Measurements from ENCODE around the gene UGT1A5.
"Not testable (repeated sequence)": the region's sequence is repeated elsewhere in the genome, so short reads cannot be mapped to it uniquely, and the experiment has no call there.

The UGT1A5 gene

GRCh38 chr2:233747283-233747544 is 34.5 kb downstream of the UGT1A5 start:
- DNase-seq = no peak

DNA sequence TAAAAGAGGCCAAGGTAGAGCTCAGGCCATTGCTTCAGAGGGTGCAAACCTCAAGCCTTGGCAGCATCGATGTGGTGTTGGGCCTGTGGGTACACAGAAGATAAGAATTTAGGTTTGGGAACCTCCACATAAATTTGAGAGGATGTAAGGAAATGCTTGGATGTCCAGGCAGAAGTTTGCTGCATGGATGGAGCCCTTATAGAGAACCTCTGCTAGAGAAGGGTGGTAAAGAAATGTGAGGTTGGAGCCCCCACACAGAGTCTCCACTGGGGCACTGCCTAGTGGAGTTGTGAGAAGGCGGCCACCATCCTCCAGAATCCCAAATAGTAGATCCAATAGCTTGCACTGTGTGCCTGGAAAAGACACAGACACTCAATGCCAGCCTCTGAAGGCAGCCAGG is 38.0 kb downstream of the UGT1A5 start:
- not testable (repeated sequence) for DNase-seq

DNA sequence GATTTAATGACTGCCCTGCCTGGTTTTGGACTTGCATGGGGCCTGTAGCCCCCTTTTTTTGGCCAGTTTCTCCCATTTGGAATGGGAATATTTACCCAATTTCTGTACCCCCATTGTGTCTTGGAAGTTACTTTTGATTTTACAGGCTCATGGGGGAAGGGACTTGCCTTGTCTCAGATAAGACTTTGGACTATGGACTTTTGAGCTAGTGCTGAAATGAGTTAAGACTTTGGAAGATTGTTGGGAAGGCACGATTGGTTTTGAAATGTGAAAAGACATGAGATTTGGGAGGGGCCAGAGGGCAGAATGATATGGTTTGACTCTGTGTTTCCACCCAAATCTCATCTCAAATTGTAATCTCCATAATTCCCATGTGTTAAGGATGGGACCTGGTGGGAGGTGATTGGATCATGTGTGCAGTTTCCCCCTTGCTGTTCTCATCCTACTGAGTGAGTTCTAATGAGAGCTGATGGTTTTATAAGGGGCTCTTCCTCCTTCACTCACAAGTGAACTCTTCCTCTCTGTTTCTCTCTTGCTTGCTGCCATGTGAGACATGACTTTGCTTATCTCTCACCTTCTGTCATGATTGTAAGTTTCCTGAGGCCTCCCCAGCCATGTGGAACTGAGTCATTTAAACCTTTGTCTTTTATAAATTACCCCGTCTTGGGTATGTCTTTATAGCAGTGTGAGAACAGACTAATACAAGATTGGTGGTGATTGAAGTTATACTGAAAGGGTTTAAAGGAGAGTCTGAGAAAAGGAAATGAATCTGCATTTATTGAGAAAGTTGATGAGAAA is 38.7 kb downstream of the UGT1A5 start:
- DNase-seq = not testable (repeated sequence)

DNA sequence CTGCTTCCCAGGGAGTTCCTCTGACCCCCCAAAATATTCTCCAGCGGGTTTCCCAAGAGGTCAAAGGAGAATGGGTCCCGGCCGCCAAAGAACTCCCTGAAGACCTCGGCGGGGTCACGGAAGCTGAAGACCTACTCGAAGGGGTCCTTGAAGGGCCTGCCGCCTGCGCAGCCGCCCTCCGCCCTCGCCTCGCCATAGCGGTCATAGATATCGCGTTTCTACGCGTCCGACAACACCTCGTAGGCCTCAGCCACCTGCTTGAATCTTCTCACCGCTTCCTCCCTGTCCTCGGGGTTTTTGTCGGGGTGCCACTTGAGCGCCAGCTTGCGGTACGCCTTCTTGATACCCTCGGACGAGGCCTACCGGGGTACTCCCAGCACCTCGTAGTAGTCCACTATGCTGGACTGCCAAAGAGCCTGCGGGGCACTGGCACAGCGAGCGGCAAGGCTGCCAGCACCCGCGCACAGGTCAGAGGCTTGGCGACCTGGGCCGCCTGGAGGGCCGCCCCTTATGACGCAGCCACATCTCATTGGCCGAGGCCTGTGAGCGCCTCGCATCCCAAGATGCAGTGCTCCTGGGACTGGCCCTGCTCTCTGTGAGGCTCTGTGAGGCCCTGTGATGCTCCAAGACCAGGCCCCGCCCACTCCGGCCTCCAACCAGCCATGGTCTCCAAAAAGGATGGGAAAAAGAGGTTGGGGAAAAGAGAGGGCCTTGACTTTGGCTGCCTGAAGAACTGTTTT is 42.3 kb downstream of the UGT1A5 start:
- no peak for DNase-seq

DNA sequence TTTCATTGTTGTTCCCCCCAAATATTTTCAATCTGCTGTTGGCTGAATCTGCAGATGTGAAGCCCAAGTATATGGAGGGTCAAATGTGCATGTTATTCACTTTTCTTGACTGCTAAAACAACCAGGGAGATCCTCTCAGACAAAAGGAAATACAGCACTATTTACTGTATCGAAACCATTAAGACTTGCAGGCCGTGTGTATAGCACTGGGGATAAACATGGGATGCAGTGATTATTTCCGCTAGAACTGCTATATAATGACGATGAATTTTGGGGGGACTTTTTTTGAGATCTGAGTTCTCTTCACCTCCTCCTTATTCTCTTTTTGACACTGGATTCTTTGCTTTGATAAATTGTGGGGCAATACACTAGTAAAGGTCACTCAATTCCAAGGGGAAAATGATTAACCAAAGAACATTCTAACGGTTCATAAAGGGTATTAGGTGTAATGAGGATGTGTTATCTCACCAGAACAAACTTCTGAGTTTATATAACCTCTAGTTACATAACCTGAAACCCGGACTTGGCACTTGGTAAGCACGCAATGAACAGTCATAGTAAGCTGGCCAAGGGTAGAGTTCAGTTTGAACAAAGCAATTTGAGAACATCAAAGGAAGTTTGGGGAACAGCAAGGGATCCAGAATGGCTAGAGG is 43.8 kb downstream of the UGT1A5 start:
- no peak for DNase-seq

GRCh38 chr2:233758141-233758540 is 45.4 kb downstream of the UGT1A5 start:
- DNase-seq = no peak

- DNase-seq = no peak
Observed at GRCh38 chr2:233758849-233759248, 46.1 kb downstream of the UGT1A5 start.

DNA sequence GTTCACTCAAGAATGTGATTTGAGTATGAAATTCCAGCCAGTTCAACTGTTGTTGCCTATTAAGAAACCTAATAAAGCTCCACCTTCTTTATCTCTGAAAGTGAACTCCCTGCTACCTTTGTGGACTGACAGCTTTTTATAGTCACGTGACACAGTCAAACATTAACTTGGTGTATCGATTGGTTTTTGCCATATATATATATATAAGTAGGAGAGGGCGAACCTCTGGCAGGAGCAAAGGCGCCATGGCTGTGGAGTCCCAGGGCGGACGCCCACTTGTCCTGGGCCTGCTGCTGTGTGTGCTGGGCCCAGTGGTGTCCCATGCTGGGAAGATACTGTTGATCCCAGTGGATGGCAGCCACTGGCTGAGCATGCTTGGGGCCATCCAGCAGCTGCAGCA is 47.3 kb downstream of the UGT1A5 start, which contains the start of gene UGT1A1:
Gene UGT1A1, plus strand, starts transcription at position 228 of the 400 bp plus-strand sequence. Its CDS starts 18 bp downstream, at position 246.
- no peak for DNase-seq

GRCh38 chr2:233761040-233761769 is 48.5 kb downstream of the UGT1A5 start:
- no peak for DNase-seq

GRCh38 chr2:233764264-233764663 is 51.6 kb downstream of the UGT1A5 start:
- no peak for DNase-seq

- no peak for DNase-seq
Observed at GRCh38 chr2:233764761-233765160, 52.1 kb downstream of the UGT1A5 start.

- no peak for DNase-seq
Observed at GRCh38 chr2:233766416-233766815, 53.7 kb downstream of the UGT1A5 start.

DNA sequence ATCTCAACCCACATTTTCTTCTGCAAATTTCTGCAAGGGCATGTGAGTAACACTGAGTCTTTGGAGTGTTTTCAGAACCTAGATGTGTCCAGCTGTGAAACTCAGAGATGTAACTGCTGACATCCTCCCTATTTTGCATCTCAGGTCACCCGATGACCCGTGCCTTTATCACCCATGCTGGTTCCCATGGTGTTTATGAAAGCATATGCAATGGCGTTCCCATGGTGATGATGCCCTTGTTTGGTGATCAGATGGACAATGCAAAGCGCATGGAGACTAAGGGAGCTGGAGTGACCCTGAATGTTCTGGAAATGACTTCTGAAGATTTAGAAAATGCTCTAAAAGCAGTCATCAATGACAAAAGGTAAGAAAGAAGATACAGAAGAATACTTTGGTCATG is 55.4 kb downstream of the UGT1A5 start:
- DNase-seq = no peak

DNA sequence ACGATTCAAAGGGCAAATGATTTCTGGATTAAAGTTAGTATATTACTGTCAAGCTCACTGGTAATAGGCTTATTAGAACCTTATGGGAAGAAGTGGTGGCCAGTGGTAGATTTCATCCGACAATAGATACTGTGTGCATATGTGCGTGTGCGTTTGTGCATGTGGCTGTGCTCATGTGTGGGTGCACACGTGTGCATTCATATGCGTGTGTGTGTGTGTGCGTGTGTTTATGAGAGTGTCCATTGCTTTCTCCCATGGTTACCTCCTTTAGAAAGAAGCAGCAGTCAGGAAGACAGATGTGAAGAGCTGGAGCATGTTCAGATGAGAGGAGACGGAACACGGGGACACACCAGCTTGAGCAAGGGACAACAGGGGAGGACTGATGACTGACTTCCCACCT is 56.6 kb downstream of the UGT1A5 start:
- DNase-seq = no peak

- DNase-seq = no peak
Observed at GRCh38 chr2:233772153-233772552, 59.4 kb downstream of the UGT1A5 start.

- DNase-seq = no peak
Observed at GRCh38 chr2:233772583-233772982, 59.9 kb downstream of the UGT1A5 start.

GRCh38 chr2:233773854-233774253 is 61.1 kb downstream of the UGT1A5 start:
- DNase-seq = no peak

DNA sequence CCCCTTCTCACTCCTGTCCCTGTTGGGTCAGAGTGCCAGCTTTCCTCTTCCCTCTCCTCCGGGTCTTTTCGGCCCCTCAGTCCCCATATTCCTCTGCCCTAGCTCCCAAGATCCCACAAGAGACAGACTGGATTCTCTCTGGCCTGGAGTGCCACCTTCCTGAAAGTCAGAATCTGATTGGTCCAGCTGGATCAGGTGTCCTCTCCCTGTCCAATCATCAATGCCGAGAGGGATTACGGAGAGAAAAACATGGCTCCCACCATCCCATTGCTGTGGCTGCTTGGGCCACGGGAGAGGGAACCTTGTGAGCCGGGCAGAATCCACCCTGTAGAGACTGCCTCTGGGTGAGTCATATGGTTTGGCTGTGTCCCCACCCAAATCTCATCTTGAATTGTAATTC is 62.7 kb downstream of the UGT1A5 start:
- no peak for DNase-seq

DNA sequence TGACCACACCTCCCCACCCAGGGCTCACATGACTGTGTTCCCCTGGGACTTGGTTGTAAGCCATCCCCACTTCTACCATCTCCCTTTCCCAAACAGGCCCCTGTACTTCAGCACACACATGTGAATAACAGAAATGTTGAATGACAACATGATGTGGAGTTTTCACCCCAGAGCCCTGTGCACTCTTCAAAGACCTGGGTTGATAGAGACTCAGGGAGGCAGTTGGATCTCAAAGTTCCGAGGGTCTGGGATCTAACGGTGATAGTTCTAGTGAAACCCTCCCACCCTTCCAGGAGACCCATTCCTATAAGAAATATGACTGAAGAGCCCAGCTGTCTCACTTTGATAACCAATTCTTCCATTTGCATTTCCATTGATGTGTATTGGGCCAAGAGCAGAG is 65.3 kb downstream of the UGT1A5 start, which contains the start of gene MROH2A:
Gene MROH2A, plus strand, starts transcription at position 301 of the 400 bp plus-strand sequence. CDS start 1,029 bp downstream, outside the sequence.
- no peak for DNase-seq

DNA sequence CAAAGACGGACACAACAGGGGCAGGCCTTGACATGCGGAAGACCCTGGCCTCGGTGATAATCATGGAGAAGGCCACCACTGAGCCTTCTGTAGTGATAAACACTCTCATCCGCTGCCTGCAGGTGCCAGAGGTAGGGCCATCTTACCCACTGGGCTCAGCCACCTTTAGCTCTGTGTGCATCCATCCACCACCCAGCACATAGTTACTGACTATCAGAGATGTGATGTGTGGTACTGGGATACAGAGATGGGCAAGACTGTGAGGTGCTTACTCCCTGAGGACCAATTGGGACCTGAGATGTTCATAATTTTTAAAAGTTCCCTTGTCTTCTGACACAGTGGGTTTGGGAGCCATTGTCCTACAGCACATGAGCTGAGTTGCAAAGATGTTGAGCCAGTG is 67.0 kb downstream of the UGT1A5 start:
- DNase-seq = no peak

DNA sequence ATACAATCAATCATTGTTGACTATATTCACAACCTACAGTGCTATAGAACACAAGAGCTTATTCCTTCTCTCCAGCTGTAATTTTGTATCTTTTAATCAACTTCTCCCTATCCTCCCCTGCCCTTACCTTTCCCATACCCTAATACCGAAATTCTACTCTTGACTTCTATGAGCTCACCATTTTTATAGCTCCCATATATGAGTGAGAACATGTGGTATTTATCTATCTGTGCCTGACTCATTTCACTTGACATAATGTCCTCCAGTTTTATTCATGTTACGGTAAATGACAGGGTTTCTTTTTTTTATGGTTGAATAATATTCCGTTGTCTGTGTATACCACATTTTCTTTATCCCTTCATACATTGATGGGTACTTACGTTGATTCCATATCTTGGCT is 68.1 kb downstream of the UGT1A5 start:
- no peak for DNase-seq

DNA sequence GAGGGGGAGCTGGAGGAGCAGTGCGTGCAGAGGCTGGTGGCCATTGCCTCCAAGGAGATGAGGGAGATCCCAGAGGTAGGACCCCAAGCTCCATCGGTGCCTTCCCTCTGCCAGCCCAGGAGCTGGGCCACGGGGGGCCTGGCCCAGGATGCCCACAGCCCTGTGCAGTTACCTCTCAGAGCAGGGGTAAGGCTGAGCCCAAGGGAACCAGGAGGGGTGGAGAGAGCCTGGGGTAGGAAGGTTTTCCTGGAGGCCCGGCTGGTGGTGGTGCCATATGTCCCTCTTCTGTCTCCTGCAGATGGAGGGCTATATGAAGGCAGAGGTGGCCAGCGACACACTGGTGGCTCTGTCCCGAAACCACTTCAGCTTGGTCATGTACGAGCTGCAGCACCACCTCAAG is 76.8 kb downstream of the UGT1A5 start:
- no peak for DNase-seq
